Fibroblast of skin of back (primary cell): ENCODE data around the gene TAF1C.
"Not testable (repeated sequence)": the region's sequence is repeated elsewhere in the genome, so short reads cannot be mapped to it uniquely, and the experiment has no call there.

Experiments used
- DNase-seq: peaks from one replicate; pipeline ENCODE4 v3.0.0-alpha.2; 2013

The TAF1C gene

DNA sequence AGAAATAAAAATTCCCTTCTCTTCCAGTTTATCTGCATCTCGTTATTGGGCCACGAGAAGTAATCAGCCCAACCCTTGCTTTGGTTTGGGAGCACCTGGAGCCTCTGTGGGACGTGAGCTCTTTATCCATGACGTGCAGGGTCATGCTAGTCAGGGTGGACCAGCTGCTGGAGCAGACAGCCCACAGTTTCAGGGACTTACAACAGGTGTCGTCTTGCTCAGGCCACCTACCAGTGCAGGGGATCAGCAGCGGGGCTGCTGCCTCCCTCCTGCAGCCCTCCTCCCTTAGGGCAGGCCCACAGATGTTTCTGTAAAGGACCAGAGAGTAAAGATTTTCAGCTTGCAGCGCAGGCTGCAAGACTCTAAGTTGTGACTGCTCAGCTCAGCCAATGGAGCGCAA lies 21.0 kb upstream of the TAF1C start:
- no peak for DNase-seq

DNA sequence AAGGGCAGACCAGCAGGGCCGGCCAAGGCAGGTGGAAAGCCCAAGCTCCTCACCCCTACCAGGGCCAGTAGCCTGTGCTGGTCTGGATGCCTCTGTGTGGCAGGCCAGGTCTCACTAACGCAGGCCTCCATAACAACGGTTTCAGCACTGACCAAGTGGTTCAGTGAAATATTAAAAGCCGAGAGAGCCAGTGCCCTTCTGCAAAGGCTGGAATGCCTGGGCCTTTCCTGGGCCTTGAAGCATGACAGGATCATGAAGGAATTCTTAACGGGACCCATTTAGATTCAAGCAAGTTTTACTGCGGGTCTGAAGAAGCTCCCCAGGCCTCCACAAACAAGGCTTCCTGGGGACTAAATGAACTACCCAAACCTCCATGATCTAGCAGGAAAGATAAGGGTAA lies 20.4 kb upstream of the TAF1C start:
- no peak for DNase-seq

DNA sequence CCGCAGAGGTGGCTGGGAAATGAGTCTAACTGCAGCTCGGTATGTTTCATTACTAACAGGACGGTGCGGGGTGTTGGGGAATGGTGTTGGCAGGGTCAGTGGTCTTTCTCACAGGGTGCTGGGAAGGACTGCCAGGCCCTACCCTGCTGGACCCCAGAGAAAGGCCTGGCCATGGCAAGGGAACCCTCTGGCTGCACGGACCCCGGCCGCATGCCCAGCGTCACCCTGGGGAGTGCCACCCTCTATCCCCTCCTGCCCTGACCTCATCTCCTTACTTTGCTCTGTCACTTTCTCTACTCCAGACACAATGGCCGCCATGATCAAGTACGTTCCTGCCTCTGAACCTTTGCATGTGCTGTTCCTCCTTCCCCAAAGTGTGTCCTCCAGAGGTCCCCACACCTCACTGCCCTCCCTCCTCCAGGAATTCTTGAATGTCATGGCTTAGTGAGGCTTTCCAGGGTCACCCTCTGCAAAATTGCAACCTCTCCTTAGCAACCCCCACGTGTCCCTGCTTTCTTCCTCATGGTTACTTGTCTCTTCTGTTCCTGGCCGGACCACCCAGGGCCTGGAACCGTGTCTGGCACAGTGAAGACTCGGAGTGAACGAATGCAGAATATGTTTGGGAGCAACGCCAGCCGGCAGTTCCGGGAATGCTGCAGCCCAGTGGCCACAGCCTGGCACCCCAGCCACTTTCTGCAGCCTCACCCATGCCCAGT lies 19.3 kb upstream of the TAF1C start:
- DNase-seq = no peak

DNA sequence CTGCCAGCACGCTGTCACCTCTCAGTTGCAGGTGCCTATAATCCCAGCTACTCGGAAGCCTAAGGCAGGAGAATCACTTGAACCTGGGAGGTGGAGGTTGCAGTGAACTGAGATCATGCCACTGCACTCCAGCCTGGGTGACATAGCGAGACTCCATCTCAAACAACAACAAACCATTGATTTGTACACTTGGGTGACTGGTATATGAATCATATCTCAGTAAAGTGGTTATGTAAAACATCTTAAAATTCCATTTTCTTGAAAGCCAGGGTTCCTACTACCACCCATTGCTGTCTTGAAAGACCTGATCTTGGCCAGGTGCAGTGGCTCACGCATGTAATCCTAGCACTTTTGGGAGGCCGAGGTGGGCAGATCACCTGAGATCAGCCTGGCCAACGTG lies 18.3 kb upstream of the TAF1C start:
- peak; percentile 20 for DNase-seq

DNA sequence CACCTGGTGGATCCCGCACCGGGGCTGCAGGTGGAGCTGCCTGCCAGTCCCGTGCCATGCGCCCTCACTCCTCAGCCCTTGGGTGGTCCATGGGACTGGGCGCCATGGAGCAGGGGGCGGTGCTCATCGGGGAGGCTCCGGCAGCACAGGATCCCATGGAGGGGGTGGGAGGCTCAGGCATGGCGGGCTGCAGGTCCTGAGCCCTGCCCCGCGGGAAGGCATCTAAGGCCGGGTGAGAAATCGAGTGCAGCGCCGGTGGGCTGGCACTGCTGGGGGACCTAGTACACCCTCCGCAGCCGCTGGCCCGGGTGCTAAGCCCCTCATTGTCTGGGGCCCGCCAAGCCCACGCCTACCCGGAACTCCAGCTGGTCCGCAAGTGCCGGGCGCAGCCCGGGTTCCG lies 17.7 kb upstream of the TAF1C start:
- DNase-seq = not testable (repeated sequence)

DNA sequence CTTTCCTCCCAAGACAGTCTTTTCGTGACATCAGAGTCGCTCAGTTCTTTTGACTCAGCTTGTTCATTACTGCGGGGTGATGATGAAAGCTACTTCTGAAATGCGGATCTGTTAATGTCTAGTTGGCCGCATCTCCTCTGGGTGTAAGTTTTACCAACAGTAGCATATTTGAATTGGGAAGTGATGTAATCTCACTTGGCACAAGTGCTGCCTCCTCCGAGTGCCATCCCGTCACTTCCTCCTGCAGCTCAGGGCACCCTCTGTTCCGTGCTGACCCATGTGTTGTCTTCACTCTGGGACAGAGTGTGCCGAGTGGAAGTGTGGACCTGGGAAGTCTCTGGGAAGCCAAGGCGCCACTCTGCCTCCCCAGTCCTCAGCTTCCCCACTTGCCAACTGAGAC lies 13.0 kb upstream of the TAF1C start:
- no peak for DNase-seq

DNA sequence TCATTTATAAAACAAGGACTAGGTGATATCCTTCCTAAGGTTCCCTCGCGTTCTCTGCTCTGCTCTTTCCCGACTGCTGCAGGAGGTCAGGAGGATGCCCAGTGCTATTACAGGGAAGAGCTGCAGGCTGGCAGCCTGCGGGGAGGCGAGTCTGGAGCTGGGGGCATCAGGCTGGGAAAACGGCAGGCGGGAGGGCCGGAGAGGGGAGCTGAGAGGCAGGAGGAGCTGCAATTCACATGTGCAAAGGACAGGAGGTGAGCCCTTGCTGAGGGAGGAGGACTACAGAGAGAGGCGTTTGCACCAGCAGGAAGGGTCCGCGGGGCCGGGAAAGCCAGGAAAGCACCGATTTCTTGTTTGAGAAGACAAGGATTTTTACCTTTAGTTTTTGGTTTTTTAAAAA lies 12.2 kb upstream of the TAF1C start:
- no peak for DNase-seq

DNA sequence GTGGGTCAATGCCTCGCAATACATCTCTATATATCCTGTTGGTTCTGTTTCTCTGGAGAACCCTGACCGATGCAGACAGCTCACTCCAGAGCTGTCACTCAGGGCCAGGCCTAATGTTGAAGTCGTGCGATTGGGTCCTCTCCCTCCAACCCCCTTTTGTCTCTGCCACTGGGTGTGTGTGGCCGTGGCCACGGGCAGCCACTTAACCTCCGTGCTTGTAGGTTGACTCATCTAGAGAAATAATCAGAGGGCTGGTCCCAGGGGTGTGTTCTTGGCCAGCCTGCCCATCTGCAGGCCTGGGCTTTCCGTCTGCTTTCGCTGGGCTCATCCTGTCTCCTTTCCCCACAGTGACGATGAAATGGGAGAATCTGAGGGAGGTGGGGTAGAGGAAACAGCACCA lies 11.5 kb upstream of the TAF1C start:
- DNase-seq = peak; percentile 64

DNA sequence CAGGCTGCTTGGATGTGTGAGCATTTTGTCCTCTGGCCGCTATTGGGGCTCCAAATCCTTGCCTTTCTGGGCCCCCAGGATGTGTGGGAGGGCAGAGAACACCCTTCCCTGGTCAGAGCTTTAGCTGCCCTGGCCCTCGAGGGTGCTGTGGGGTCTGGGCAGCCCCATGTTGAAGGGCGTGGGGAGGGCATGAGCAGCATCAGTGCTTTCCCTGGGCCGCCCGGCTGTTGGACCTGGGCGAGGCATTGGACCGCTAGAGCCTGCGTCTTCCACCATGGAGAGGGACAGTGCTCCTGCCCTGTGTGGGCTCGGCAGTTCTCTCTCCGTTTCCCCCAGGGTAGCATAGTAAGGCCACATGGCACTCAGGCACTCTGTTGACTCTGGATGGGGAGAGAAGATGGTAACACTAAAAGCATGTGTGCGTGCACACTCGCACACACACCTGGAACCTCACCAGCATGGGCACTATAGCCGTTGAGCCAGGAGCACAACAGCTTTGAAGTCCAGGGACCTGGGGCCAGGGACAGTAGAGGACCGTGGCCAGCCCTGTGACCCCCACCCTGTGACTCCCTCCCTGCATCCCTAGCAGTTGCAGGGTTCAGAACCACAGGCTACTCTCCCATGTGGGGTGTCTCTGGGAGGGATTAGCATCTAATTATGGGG lies 10.7 kb upstream of the TAF1C start:
- DNase-seq = no peak

DNA sequence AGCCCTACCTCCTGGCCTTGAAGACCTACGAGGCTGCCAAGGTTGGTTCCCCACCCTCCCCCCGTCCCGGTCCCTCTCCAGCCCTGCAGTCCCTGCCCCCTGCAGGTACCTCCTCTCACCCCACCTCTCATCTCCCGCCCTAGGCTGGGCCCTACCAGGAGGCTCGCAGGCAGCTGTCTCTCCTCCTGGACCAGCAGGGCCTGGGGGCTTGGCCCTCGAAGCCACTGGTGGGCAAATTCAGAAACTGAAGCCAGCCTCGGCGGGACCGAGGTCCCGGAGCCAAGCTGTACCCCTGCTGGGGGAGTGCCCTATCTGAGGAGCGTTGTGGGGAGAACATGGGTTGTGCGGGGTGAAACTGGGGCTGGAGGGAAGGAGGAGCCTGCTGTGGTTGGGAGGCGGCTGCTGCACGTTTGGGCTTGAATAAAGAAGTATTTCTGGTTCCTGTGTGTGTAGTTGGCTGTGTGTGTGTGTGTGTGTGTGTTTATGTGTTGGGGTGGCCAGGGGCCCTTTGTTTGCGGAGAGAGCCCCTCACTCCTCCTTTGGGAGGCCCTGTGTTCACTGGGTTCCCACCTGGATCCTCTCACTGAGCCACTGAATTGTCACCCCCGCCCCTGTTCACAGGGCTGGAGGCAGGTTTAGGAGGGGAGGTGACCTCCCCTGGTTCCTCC lies 10.0 kb upstream of the TAF1C start:
- DNase-seq = no peak

DNA sequence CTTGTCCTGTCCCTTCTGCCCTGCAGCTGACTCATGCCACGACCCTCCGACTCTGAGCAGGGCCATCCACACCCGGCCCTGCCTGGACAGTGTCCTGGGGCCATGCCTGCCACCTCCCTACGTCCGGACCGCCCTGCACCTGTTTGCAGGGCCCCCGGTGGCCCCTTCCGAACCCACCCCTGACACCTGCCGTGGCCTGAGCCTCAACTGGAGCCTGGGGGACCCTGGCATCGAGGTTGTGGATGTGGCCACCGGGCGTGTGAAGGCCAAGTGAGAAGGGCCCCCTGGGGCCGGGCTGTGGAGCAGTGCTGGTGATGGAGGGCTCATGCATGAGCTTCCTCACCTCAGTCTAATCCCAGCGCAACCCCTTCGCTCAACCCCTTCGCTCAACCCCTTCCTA lies 9.2 kb upstream of the TAF1C start:
- DNase-seq = no peak

DNA sequence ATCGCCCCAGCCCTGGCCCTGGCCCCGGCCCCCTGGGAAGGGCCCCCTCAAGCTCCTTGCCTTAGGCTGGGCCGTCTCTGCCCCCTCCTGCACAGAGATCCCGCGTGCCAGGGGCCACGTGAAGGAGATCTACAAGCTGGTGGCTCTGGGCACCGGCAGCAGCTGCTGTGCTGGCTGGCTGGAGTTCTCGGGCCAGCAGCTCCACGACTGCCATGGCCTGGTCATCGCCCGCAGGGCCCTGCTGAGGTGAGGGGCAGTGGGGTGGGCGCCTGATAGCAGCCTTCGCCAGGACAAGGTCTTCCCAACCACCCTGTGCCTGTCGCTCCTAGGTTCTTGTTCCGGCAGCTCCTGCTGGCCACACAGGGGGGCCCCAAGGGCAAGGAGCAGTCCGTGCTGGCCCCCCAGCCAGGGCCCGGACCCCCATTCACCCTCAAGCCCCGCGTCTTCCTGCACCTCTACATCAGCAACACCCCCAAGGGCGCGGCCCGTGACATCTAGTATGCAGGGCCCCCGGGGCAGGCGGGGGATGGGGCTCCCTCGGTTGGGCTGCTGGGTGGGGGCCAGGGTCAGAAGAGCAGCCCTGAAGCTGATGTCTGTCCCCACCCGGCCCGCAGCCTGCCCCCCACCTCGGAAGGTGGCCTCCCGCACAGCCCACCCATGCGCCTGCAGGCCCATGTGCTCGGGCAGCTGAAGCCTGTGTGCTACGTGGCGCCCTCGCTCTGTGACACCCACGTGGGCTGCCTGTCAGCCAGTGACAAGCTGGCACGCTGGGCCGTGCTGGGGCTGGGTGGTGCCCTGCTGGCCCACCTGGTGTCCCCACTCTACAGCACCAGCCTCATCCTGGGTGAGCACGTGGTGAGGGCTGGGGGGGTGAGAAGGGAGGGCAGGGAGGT lies 8.6 kb upstream of the TAF1C start:
- DNase-seq = no peak

DNA sequence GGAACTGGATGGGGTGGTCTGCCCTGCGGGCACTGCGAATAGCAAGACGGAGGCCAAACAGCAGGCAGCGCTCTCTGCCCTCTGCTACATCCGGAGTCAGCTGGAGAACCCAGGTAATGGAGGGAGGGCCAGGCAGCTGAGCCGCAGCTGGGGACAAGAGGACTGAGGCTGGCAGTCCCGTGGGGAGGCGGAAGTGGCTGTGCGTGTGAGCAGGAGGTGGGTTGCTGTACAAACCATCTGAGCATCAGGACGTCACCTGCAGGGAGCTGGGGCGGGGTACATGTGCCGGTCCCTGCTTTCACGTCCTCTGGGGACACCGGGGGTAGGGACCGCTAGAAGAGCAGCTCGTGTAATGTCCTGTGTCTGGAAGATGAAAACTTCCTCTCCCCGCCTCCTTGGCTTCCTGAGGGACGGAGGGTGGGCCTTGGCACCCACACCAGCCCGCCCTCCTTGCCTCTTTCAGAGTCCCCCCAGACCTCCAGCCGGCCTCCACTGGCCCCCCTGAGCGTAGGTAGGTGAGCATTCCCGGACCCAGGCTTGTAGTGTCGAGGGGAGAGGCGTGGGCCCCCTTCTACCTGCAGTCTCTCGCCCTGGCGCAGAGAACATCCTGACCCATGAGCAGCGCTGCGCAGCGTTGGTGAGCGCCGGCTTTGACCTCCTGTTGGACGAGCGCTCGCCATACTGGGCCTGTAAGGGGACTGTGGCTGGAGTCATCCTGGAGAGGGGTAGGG lies 7.8 kb upstream of the TAF1C start:
- no peak for DNase-seq

DNA sequence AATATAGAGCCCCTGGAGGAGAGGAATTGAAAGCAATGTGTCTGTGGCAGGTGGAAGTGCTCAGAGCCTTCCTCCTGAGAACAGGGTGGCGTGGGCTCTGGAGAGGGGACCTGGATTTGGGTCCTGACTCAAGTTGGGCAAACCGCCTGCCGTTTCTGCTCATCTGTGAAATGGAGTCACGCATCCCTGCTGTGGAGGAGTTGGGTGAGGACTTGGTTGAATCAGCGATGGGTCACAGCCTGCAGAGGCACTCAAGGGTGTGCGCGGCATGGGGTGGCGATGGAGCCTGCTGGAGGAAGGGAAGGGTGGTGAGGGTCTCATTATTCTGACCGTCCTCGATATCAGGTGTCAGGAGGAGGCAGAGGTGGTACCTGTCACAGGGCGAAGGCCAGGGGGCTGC lies 7.2 kb upstream of the TAF1C start:
- DNase-seq = no peak

DNA sequence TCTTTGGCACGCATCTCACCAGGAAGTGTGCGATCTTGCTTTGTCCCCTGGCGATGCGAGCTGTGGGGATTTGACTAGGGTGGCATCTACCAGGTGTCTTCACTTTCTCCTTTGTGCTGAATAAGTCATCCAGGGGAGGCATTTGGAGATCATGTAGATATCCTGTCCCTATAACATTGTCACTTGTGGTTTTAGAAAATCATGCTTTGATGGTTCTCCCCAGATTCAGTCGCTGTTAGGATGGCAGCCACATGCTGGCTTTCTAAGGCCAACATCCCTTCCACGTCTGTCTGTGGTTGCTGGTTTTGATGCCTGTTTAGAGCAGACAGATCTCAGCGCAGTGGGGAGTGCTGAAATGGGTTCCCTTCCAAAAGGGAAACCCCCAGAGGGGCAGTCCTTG lies 6.6 kb upstream of the TAF1C start:
- no peak for DNase-seq

DNA sequence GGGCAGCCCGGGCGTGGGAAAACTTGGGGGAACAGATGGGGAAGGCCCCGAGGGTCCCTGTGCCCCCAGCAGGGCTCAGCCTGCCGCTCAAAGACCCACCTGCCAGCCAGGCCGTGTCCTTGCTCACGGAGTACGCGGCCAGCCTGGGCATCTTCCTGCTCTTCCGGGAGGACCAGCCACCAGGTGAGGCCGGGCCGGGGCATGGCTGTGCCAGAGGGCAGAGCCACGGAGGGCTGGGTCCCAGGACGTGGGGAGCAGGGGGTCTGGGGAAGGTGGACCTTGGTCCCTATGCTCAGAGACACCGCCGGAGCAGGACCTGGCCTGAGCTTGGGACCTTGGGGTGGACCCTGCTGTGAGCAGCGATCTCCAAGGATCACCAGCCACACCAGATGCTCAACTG lies 4.6 kb upstream of the TAF1C start:
- no peak for DNase-seq

DNA sequence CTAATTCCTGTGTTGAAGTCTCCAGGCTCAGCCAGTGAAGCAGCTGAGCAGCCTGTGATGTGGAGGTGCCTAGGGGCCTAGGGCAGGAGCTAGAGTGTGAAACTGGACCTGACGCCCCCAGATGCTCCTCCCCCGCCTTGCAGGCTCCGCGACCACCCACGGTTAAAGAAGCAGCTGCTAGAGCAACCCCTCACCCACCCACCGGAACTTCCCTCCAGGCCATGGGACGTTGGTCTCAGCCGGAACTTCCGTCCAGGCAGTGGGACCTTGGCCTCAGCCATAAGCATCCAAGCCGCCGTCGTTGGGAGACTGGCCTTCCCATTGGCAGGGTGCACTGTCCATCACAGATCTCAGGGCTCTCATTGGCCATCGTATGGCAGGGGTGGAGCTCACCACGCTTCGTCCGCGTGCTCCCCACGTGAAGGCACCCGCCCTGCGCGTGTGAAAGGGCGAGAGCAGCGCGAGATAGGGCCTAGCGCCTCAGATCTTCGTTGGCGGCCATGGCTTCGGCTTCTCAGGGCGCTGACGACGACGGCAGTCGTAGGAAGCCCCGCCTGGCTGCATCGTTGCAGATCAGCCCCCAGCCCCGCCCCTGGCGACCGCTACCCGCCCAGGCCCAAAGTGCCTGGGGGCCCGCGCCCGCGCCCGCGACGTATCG lies 4.0 kb upstream of the TAF1C start, which contains the start of gene ADAD2:
ADAD2 (plus strand) TSS at position 427 of the 658 bp plus-strand sequence; CDS start at position 501, 74 bp downstream.
- peak; percentile 16 for DNase-seq

DNA sequence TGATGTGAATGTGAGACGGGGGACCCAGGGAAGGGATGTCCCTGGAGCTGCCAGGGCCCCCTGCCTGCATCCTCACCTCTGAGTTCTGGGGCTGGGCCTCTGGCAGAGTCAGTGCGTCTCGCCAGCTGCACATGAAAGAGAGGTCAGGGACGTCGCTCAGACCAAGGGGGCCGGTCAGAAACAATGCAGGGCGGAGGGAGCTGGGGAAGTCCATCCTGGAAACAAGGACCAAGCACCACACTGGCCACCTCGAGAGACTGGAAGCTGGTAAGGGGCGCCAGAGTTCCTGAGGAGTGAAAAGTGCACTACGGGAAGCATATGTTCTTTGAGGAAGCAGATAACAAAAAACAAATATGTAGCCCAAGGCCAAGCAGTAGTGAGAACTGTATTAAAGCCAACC lies 2.1 kb downstream of the TAF1C start:
- no peak for DNase-seq

DNA sequence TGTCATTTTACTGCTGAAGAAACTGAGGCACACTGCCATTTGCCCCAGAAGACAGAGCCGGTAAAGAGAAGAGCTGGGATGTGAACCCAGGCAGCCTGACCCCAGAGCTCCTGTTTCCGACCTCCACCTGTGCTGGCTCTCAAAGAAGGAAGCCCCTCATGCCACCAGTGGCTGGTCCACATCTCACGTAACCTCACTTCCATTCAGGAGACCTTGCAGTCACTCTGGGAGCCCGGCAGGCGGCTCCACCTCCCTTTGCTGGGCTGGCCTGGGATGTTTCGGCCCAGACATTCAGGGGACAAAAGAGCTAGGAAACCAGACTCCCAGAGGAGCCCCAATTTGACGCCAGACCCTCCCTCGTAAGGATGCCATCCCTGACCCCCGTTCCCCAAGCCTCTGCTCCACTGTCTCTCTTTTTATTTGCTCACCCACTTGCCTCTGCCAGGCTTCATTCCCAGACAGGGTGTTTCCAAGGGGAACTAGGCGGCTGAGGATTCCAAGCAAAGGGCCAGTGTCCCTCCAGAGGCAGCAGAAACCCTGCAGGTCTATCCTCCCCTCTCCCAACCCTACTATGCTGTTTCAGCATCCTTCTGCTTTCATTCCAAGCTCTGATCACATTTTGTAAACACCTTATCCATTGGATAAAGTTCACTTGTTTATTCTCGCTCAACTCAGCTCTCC lies 2.8 kb downstream of the TAF1C start:
- no peak for DNase-seq

DNA sequence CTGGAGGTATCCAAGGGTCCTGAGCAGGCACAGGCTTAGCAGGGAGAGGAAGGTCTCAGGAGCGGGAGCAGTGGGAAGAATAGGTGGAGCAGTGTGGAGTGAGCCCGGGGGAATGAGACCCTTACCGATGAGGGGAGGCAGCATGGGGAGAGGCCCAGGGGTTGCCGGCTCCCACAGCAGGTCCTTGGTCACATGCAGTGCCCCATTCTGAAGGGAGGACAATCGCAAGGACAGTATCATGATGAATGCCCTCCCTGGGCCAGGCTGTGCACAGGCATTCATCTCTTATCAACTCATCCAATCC lies 3.3 kb downstream of the TAF1C start:
- no peak for DNase-seq
